Measurements from ENCODE around the gene FLNB.

DNA sequence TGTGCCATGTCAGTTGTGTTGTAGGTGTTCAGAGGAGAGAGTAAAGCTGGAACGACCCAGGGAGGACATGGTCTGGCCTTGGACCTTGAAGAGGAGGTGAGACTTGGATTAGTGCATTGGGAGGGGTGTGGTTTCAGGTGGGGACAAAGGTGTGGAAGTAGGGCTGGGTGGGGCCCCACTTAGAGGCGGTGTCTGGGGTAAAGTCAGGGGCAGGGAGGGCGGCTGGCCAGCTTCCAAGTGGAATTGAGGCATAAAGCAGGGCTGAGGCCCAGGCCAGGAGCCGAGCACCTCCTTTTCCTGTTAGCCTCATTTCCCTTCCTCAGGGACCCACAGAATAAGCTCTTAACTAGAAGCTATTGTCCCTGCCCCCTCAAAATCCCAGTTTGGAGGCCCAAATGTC is 36.2 kb upstream of the FLNB start:
- TF ChIP-seq, protein P1, sequence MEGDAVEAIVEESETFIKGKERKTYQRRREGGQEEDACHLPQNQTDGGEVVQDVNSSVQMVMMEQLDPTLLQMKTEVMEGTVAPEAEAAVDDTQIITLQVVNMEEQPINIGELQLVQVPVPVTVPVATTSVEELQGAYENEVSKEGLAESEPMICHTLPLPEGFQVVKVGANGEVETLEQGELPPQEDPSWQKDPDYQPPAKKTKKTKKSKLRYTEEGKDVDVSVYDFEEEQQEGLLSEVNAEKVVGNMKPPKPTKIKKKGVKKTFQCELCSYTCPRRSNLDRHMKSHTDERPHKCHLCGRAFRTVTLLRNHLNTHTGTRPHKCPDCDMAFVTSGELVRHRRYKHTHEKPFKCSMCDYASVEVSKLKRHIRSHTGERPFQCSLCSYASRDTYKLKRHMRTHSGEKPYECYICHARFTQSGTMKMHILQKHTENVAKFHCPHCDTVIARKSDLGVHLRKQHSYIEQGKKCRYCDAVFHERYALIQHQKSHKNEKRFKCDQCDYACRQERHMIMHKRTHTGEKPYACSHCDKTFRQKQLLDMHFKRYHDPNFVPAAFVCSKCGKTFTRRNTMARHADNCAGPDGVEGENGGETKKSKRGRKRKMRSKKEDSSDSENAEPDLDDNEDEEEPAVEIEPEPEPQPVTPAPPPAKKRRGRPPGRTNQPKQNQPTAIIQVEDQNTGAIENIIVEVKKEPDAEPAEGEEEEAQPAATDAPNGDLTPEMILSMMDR (IDR thresholded peaks at IDR 0.05; ENCODE audit: poor library complexity) = no peak
- no peak for TF ChIP-seq EZH2 (IDR thresholded peaks at IDR 0.05; ENCODE audit: borderline replicate concordance)
- no peak for TF ChIP-seq EZH2phosphoT487 (IDR thresholded peaks at IDR 0.05; ENCODE audit: low read depth, severe bottlenecking, unreplicated experiment)

All from hepatocyte (in vitro differentiated cells).